ENCODE measurements around the gene PTK6.

PTK6 gene

DNA sequence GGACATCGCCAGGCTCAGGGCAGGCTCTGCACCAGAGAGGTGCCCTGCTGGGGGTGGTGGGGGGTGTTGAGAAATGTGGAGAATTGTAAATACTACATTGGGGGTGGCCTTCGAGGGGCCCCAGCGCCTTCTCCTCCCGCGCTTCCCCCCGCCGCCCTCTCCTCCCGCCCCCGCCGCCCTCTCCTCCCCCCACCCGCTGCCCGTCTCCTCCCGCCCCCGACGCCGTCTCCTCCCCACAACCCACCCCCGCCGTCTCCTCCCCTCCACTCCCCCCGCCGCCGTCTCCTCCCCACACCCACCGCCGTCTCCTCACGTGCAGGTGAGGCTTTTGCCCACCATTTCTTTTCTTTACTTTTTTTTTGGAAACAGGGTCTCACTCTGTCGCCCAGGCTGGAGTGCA is 11.8 kb upstream of the PTK6 start:
- Histone ChIP-seq H3K27ac (no peak overlapping the region), H3K4me1 (peaks cover 0 to 14% (median 6%) of the 10 kb centered on the region in 4 donors), H3K27me3 (peaks cover 0 to 86% of the 10 kb centered on the region in 2 donors), H3K9me3 (no peaks in the 10 kb centered on the region), H3K36me3 (no peaks in the 10 kb centered on the region), H3K4me3 (no peak overlapping the region)
- DNase-seq: no peak
- intact Hi-C loops (cut with DNase I; ENCODE audit: low total_unique reads): loop anchor here (5.0 kb wide), 1 partner anchor 238 kb away; no protein-coding TSS in a partner anchor
- TF ChIP-seq, protein P1, sequence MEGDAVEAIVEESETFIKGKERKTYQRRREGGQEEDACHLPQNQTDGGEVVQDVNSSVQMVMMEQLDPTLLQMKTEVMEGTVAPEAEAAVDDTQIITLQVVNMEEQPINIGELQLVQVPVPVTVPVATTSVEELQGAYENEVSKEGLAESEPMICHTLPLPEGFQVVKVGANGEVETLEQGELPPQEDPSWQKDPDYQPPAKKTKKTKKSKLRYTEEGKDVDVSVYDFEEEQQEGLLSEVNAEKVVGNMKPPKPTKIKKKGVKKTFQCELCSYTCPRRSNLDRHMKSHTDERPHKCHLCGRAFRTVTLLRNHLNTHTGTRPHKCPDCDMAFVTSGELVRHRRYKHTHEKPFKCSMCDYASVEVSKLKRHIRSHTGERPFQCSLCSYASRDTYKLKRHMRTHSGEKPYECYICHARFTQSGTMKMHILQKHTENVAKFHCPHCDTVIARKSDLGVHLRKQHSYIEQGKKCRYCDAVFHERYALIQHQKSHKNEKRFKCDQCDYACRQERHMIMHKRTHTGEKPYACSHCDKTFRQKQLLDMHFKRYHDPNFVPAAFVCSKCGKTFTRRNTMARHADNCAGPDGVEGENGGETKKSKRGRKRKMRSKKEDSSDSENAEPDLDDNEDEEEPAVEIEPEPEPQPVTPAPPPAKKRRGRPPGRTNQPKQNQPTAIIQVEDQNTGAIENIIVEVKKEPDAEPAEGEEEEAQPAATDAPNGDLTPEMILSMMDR (IDR thresholded peaks at IDR 0.05): no peak

DNA sequence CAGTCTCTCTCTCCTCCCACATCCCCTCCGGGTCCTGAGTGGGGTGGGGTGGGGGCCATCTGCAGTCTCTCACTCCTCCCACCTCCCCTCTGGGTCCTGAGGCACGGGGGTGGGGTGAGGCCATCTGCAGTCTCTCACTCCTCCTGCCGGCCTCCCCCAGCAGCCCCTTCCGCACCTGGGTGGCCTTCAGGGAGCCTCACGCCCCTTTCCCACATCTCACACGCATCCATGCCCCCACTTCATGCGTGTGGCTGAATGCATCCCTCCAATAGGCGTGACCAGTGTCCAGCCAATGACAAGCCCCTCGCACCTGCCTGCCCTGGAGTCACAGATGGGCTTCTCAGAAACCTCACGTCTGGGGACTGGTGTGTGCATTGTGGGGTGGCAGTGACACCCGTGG is 11.4 kb upstream of the PTK6 start:
- DNase-seq: no peak
- Histone ChIP-seq H3K27me3 (peaks cover 0 to 83% of the 10 kb centered on the region in 2 donors), H3K9me3 (no peaks in the 10 kb centered on the region), H3K36me3 (no peaks in the 10 kb centered on the region), H3K4me1 (peaks cover 0 to 9% (median 2%) of the 10 kb centered on the region in 4 donors), H3K27ac (no peak overlapping the region), H3K4me3 (no peak overlapping the region)
- TF ChIP-seq, protein P1 (IDR thresholded peaks at IDR 0.05): no peak
- intact Hi-C loops (cut with DNase I; ENCODE audit: low total_unique reads): loop anchor here (5.0 kb wide), 1 partner anchor 239 kb away; no protein-coding TSS in a partner anchor

DNA sequence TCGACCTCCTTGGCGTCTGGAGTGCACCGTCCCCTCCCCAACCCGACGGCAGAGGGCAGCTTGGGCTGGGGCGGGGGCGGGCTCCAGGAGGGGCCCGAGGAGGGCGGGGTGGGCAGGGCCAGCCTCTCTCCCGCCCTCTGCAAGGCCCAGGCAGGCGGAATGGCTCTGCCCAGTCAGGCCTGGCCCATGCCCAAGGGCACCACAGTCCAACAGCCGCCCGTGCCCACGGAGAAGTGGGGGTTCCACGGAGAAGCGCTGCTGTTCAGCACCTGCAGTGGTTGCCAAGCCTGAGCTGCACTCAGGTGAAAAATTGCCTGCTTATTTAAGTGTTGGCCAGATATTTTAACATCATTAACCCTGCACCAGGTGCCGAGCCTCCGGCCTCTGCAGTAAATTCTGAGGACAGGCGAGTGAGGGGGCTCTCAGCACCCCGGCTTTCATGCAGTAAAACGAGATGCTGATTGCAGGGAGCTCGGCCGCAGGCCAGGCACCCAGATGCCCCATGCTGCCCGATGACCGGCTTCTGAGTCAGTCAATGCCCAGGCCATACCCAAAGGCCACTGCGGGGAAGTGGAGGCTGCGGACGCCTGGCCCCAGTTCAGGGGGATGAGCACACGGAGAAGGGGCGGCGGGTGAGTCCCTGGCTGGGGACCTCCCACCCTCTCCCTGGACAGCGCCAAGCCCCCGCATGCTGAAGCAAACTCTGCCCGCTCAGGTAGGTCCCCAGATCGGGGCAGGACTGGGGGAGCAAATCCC is 10.7 kb upstream of the PTK6 start, which contains the start of gene SRMS:
SRMS (minus strand) TSS at position 25 of the 756 bp plus-strand sequence. CDS start 286 bp downstream, outside the sequence.
- intact Hi-C loops (cut with DNase I; ENCODE audit: low total_unique reads): loop anchor here (5.0 kb wide), 1 partner anchor 239 kb away; no protein-coding TSS in a partner anchor
- no peak for DNase-seq
- no peak within 1 kb of the TSS for H3K27ac ChIP-seq
- no peaks in the 10 kb centered on the region for H3K9me3 ChIP-seq
- no peak within 1 kb of the TSS for H3K4me3 ChIP-seq
- TF ChIP-seq, protein P1 (IDR thresholded peaks at IDR 0.05): no peak
- H3K27me3 ChIP-seq: peaks cover 0 to 81% of the 10 kb centered on the region in 2 donors
- H3K4me1 ChIP-seq: peaks cover 0 to 5% (median 0%) of the 10 kb centered on the region in 4 donors
- no peaks in the 10 kb centered on the region for H3K36me3 ChIP-seq

DNA sequence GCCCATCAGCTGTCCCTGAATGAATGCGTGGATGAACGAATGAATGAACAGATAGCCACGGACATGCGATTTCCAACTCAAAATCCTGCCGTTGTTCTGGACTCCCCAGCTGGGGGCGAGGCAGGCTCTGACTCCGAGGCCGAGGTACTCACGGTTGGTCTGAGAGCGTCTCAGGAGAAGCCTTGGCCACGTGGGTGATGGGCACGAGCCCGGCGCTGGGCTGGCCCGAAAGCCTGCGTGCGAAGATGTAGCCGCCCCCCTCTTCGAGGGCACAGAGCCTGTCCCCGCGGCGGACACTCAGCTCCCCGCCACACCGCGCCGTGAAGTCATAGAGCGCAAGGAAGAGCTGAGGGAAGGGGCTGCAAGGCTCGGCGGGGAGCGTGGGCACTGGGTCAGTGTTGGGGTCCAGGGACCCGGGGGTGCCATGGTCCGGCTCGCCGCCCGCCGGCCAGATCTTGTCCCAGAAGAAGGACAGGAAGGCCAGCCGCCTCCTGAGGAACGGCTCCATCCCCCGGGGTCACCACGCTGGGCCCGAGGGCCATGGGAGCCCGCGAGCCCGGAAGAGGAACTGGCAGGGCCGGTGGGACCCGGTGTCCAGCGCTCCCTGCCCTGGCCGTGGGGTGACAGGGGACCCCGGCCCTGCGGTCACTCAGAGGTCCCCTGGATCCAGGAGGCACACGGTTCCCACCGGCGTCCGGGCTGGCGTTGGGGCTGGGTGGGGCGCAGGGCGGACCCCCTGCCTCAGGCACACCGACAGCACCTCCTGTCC is 10.0 kb upstream of the PTK6 start:
- peaks cover 0 to 74% of the 10 kb centered on the region in 2 donors for H3K27me3 ChIP-seq
- TF ChIP-seq, protein P1 (IDR thresholded peaks at IDR 0.05): no peak
- no peaks in the 10 kb centered on the region for H3K9me3 ChIP-seq

DNA sequence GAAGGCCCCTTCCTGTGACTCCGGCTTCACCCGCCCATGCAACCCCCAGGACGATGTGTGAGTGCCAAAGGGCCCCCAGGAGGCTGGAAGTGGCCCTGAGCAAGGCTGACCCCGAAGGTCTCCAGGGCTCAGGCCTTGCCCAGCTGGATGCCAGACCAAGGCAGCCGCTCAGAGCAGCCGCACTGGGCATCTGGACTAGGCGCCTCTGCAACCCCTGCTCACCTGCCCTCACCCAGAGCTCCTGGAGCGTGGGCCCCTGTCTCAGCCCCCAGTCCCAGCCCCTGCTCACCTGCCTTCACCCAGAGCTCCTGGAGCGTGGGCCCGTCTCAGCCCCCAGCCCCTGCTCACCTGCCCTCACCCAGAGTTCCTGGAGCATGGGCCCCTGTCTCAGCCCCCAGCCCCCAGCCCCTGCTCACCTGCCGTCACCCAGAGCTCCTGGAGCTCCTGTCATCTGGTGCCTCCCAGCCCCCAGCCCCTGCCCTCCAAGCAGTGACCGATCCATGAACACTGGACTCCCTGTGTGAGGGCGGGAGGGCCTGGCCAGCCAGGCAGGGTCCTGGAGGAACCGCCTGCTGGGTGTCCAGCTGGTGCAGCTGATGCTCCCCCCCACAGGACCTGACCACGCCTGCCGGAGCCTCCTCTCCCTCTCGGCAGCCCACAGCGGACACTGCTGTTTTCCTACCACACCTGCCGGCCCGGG is 9.2 kb upstream of the PTK6 start:
- H3K4me1 ChIP-seq: peaks cover 0 to 5% (median 0%) of the 10 kb centered on the region in 4 donors
- DNase-seq: no peak
- H3K9me3 ChIP-seq: no peaks in the 10 kb centered on the region
- H3K27me3 ChIP-seq: peaks cover 0 to 79% of the 10 kb centered on the region in 2 donors
- H3K27ac ChIP-seq: no peak overlapping the region
- TF ChIP-seq, protein P1 (IDR thresholded peaks at IDR 0.05): no peak
- intact Hi-C loops (cut with DNase I; ENCODE audit: low total_unique reads): loop anchor here (5.0 kb wide), 1 partner anchor 241 kb away; no protein-coding TSS in a partner anchor
- H3K36me3 ChIP-seq: no peaks in the 10 kb centered on the region
- no peak overlapping the region for H3K4me3 ChIP-seq

More for the DNA sequence above, 10.0 kb upstream of the PTK6 start:
- Histone ChIP-seq H3K36me3 (no peaks in the 10 kb centered on the region), H3K4me3 (no peak overlapping the region), H3K27ac (no peak overlapping the region), H3K4me1 (peaks cover 0 to 5% (median 0%) of the 10 kb centered on the region in 4 donors)
- intact Hi-C loops (cut with DNase I; ENCODE audit: low total_unique reads): loop anchor here (5.0 kb wide), 1 partner anchor 240 kb away; no protein-coding TSS in a partner anchor
- no peak for DNase-seq

Measured in tibial artery (tissue), 4 donors.